ENCODE measurements around the gene HDAC7.

Gene HDAC7

GRCh38 chr12:47795121-47795813, 24.4 kb downstream of the HDAC7 start:
- no peak overlapping the region for H3K4me3 ChIP-seq (ENCODE audit: low read depth, low read length)
- no peak for TF ChIP-seq CTCF (IDR thresholded peaks at IDR 0.05; ENCODE audit: control insufficient read depth, extremely low read depth, insufficient read depth)
- no peak for DNase-seq (ENCODE audit: low read depth)

- TF ChIP-seq CTCF (IDR thresholded peaks at IDR 0.05; ENCODE audit: control insufficient read depth, extremely low read depth, insufficient read depth) = no peak
- DNase-seq (ENCODE audit: low read depth) = no peak
- no peak overlapping the region for H3K4me3 ChIP-seq (ENCODE audit: low read depth, low read length)
These were observed 25.0 kb downstream of the HDAC7 start for GRCh38 chr12:47794679-47795078.

- no peak overlapping the region for H3K4me3 ChIP-seq (ENCODE audit: low read depth, low read length)
- TF ChIP-seq CTCF (IDR thresholded peaks at IDR 0.05; ENCODE audit: control insufficient read depth, extremely low read depth, insufficient read depth) = no peak
- DNase-seq (ENCODE audit: low read depth) = no peak
These were observed 26.6 kb downstream of the HDAC7 start for GRCh38 chr12:47793015-47793681.

- no peak overlapping the region for H3K4me3 ChIP-seq (ENCODE audit: low read depth, low read length)
- TF ChIP-seq CTCF (IDR thresholded peaks at IDR 0.05; ENCODE audit: control insufficient read depth, extremely low read depth, insufficient read depth) = no peak
- DNase-seq (ENCODE audit: low read depth) = no peak
These were observed 27.8 kb downstream of the HDAC7 start for GRCh38 chr12:47791874-47792273.

- DNase-seq (ENCODE audit: low read depth) = no peak
- H3K4me3 ChIP-seq (ENCODE audit: low read depth, low read length) = no peak overlapping the region
These were observed 28.4 kb downstream of the HDAC7 start for GRCh38 chr12:47791351-47791746.

GRCh38 chr12:47790676-47791350, 28.9 kb downstream of the HDAC7 start:
- DNase-seq (ENCODE audit: low read depth) = no peak
- H3K4me3 ChIP-seq (ENCODE audit: low read depth, low read length) = no peak overlapping the region
- TF ChIP-seq CTCF (IDR thresholded peaks at IDR 0.05; ENCODE audit: control insufficient read depth, extremely low read depth, insufficient read depth) = no peak

More at GRCh38 chr12:47791351-47791746, 28.4 kb downstream of the HDAC7 start:
- no peak for TF ChIP-seq CTCF (IDR thresholded peaks at IDR 0.05; ENCODE audit: control insufficient read depth, extremely low read depth, insufficient read depth)
